Liver (tissue), 9 donors: ENCODE data around the gene CGB3. TPM values are rescaled to one million over a fixed set of nuclear protein-coding genes. Genes with fewer than 3 reads are reported as not detected.

Source experiments
- DNase-seq: peaks from one replicate; pipeline ENCODE4 v3.0.0-alpha.2; 2017; ENCODE audit warnings: low spot score
- H3K27ac ChIP-seq, 2 donors: one replicate each; pipeline ENCODE4 v1.7.0; 2013; ENCODE audit warnings: inconsistent platforms in 2 of 2, low read length in 2 of 2, control low read depth in 1 of 2, low read depth in 1 of 2, mild to moderate bottlenecking in 1 of 2
- H3K27me3 ChIP-seq, 4 donors: one replicate each; pipeline versions ENCODE4 v1.6.1 to v1.7.0; 2013; ENCODE audit warnings: low read length in 3 of 4, inconsistent platforms in 1 of 4, mild to moderate bottlenecking in 1 of 4, moderate library complexity in 1 of 4; ENCODE audit not compliant: control insufficient read depth in 4 of 4, insufficient read depth in 4 of 4
- H3K36me3 ChIP-seq, 4 donors: one replicate each; pipeline versions ENCODE4 v1.6.1 to v1.7.0; 2013; ENCODE audit warnings: low read length in 3 of 4, mild to moderate bottlenecking in 3 of 4, low read depth in 1 of 4, moderate library complexity in 1 of 4; ENCODE audit not compliant: control insufficient read depth in 4 of 4, insufficient read depth in 3 of 4
- H3K4me1 ChIP-seq, 4 donors: one replicate each; pipeline versions ENCODE4 v1.6.1 to v1.7.0; 2013; ENCODE audit warnings: low read length in 3 of 4, mild to moderate bottlenecking in 3 of 4, moderate library complexity in 1 of 4; ENCODE audit not compliant: control insufficient read depth in 4 of 4, insufficient read depth in 4 of 4
- H3K4me3 ChIP-seq, 3 donors: one replicate each; pipeline versions ENCODE4 v1.6.1 to v1.7.0; 2013; ENCODE audit warnings: low read length in 3 of 3, control low read depth in 1 of 3, low read depth in 1 of 3, mild to moderate bottlenecking in 1 of 3
- H3K9ac ChIP-seq, 2 donors: one replicate each; pipeline ENCODE4 v1.7.0; 2013; ENCODE audit warnings: low read length in 2 of 2, mild to moderate bottlenecking in 2 of 2, moderate library complexity in 2 of 2, control low read depth in 1 of 2, low read depth in 1 of 2
- H3K9me3 ChIP-seq, 4 donors: one replicate each; pipeline versions ENCODE4 v1.6.1 to v1.7.0; 2013; ENCODE audit warnings: low read length in 3 of 4; ENCODE audit not compliant: control insufficient read depth in 4 of 4
- EGR1 ChIP-seq, 2 donors: IDR thresholded peaks; 2 replicates each; pipeline ENCODE4 v1.6.1; 2016 to 2018; ENCODE audit warnings: antibody characterized with exemption in 2 of 2, low read depth in 2 of 2
- FOXA1 ChIP-seq: IDR thresholded peaks from 2 replicates; pipeline ENCODE4 v1.6.1; 2016; ENCODE audit warnings: antibody characterized with exemption
- FOXA2 ChIP-seq: IDR thresholded peaks from 2 replicates; pipeline ENCODE4 v1.6.1; 2016; ENCODE audit warnings: antibody characterized with exemption
- GABPA ChIP-seq, 2 donors: IDR thresholded peaks in 1 of 2; conservative IDR thresholded peaks in 1 of 2; 2 replicates each; pipeline ENCODE4 v1.6.1; 2016; ENCODE audit warnings: antibody characterized with exemption in 2 of 2, mild to moderate bottlenecking in 1 of 2, moderate library complexity in 1 of 2
- JUND ChIP-seq, 2 donors: IDR thresholded peaks; 2 replicates each; pipeline ENCODE4 v1.6.1; 2016; ENCODE audit warnings: antibody characterized with exemption in 2 of 2
- NR2F2 ChIP-seq: IDR thresholded peaks from 2 replicates; pipeline ENCODE4 v1.6.1; 2016; ENCODE audit warnings: antibody characterized with exemption
- RAD21 ChIP-seq, 2 donors: IDR thresholded peaks; 2 replicates each; pipeline ENCODE4 v1.6.1; 2016; ENCODE audit warnings: antibody characterized with exemption in 2 of 2, mild to moderate bottlenecking in 2 of 2
- RXRA ChIP-seq, 2 donors: IDR thresholded peaks; 2 replicates each; pipeline ENCODE4 v1.6.1; 2017 to 2018; ENCODE audit warnings: antibody characterized with exemption in 2 of 2, mild to moderate bottlenecking in 1 of 2
- SP1 ChIP-seq: IDR thresholded peaks from 2 replicates; pipeline ENCODE4 v1.6.1; 2018; ENCODE audit warnings: antibody characterized with exemption, mild to moderate bottlenecking
- TAF1 ChIP-seq: conservative IDR thresholded peaks from 2 replicates; pipeline ENCODE4 v1.6.1; 2016; ENCODE audit warnings: antibody characterized with exemption, mild to moderate bottlenecking
- YY1 ChIP-seq: IDR thresholded peaks from 2 replicates; pipeline ENCODE4 v1.6.1; 2016; ENCODE audit warnings: antibody characterized with exemption, mild to moderate bottlenecking
- WGBS: extraction: QIAGEN DNeasy Blood & Tissue Kit; methylation state at CpG from one replicate; pipeline ENCODE4 v1.1.7; 2013; 5-methylcytosine and 5-hydroxymethylcytosine counted together
- polyA plus RNA-seq, 2 donors: library from polyadenylated mRNA; stranded (reverse) in 1 of 2; unstranded in 1 of 2; fragments of 200-250 nt in 1 of 2; fragments of >200 nt in 1 of 2; fragmentation: Nextera tagmentation in 1 of 2; extraction: Ambion mirVana in 1 of 2; gene quantifications; one replicate each; pipeline versions ENCODE4 v1.2.1 to v1.2.3, GENCODE V29; 2013 to 2015
- total RNA-seq, 2 donors: library from RNA; depleted of rRNA; stranded (reverse); fragments of >200 nt; gene quantifications; one replicate each; pipeline ENCODE4 v1.2.3, GENCODE V29; 2014
- TF ChIP-seq, protein P1 (sequence below): fragments of 150-350 bp; IDR thresholded peaks from 2 replicates; pipeline ENCODE4 v1.5.1; 2017; ENCODE audit warnings: improper control_type of control experiment, low read depth, low read length; ENCODE audit not compliant: missing input control
- TF ChIP-seq, protein P2 (sequence below): IDR thresholded peaks from 2 replicates; pipeline ENCODE4 v1.6.1; 2016; ENCODE audit warnings: antibody characterized with exemption
- TF ChIP-seq, protein P3 (sequence below): IDR thresholded peaks from 2 replicates; pipeline ENCODE4 v1.6.1; 2016; ENCODE audit warnings: antibody characterized with exemption, mild to moderate bottlenecking
- TF ChIP-seq, protein P4 (sequence below): IDR thresholded peaks from 2 replicates; pipeline ENCODE4 v1.6.1; 2016; ENCODE audit warnings: antibody characterized with exemption
- donor health status: healthy.
- donor health status: healthy.
- donor health status: healthy.
- donor health status: healthy.
- donor health status: healthy.

CGB3 gene
- total and polyA plus RNA-seq, 4 donors = not detected

DNA sequence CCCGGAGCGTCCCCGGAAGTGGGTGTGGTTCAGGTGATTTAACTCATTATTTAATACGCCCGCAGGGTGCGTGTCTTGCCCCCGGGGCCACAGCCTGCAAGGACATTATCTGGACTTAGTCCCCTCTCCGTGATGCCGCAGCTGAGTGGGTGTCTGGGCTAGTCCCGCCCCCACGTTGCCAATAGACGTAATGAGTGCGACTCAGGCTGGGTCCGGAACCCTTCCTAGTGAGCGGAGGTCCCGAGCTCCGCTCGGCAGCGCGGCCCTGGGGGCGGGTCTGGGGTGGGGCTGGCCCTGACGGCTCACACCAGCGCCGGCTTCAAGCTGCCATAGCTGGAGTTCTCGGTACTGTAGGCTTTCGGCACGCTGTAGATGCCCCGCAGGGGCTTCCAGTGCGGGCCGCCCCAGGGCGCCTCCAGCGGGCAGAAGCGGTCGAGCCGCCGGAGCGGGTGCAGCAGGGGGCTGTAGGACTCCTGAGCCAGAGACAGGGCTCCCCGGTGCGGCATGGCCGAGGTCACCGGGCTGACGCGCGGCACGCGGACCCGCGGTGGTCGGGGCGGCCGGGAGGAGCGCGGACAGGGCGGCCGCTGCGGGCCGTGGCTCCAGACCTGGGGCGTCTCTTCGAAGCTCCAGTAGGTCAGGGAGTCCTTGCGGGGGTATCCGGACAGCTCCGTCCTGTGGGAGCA is 6.3 kb downstream of the CGB3 start:
- Histone ChIP-seq H3K27ac (no peak overlapping the region), H3K9ac (no peak overlapping the region), H3K4me1 (peaks cover 5 to 22% (median 16%) of the 10 kb centered on the region in 4 donors), H3K9me3 (no peaks in the 10 kb centered on the region), H3K36me3 (peaks cover 3 to 18% (median 5%) of the 10 kb centered on the region in 4 donors), H3K27me3 (no peaks in the 10 kb centered on the region), H3K4me3 (peak overlapping the region in 1 of 3 donors; percentile 50)
- TF ChIP-seq, protein P1, sequence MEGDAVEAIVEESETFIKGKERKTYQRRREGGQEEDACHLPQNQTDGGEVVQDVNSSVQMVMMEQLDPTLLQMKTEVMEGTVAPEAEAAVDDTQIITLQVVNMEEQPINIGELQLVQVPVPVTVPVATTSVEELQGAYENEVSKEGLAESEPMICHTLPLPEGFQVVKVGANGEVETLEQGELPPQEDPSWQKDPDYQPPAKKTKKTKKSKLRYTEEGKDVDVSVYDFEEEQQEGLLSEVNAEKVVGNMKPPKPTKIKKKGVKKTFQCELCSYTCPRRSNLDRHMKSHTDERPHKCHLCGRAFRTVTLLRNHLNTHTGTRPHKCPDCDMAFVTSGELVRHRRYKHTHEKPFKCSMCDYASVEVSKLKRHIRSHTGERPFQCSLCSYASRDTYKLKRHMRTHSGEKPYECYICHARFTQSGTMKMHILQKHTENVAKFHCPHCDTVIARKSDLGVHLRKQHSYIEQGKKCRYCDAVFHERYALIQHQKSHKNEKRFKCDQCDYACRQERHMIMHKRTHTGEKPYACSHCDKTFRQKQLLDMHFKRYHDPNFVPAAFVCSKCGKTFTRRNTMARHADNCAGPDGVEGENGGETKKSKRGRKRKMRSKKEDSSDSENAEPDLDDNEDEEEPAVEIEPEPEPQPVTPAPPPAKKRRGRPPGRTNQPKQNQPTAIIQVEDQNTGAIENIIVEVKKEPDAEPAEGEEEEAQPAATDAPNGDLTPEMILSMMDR = peak; percentile 23
- TF ChIP-seq, protein P2, sequence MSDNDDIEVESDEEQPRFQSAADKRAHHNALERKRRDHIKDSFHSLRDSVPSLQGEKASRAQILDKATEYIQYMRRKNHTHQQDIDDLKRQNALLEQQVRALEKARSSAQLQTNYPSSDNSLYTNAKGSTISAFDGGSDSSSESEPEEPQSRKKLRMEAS = no peak
- TF ChIP-seq, protein P3, sequence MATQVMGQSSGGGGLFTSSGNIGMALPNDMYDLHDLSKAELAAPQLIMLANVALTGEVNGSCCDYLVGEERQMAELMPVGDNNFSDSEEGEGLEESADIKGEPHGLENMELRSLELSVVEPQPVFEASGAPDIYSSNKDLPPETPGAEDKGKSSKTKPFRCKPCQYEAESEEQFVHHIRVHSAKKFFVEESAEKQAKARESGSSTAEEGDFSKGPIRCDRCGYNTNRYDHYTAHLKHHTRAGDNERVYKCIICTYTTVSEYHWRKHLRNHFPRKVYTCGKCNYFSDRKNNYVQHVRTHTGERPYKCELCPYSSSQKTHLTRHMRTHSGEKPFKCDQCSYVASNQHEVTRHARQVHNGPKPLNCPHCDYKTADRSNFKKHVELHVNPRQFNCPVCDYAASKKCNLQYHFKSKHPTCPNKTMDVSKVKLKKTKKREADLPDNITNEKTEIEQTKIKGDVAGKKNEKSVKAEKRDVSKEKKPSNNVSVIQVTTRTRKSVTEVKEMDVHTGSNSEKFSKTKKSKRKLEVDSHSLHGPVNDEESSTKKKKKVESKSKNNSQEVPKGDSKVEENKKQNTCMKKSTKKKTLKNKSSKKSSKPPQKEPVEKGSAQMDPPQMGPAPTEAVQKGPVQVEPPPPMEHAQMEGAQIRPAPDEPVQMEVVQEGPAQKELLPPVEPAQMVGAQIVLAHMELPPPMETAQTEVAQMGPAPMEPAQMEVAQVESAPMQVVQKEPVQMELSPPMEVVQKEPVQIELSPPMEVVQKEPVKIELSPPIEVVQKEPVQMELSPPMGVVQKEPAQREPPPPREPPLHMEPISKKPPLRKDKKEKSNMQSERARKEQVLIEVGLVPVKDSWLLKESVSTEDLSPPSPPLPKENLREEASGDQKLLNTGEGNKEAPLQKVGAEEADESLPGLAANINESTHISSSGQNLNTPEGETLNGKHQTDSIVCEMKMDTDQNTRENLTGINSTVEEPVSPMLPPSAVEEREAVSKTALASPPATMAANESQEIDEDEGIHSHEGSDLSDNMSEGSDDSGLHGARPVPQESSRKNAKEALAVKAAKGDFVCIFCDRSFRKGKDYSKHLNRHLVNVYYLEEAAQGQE = no peak
- TF ChIP-seq GABPA (IDR thresholded peaks at IDR 0.05 in 1 of 2, conservative IDR thresholded peaks at IDR 0.05 in 1 of 2) (no peak), RAD21 (IDR thresholded peaks at IDR 0.05) (peak in 1 of 2 donors; percentile 15), NR2F2 (no peak), FOXA1 (no peak), TAF1 (no peak), YY1 (no peak), SP1 (no peak), RXRA (IDR thresholded peaks at IDR 0.05) (no peak), JUND (IDR thresholded peaks at IDR 0.05) (no peak), FOXA2 (no peak), EGR1 (IDR thresholded peaks at IDR 0.05; ENCODE audit: low read depth in 2 of 2) (no peak)
- TF ChIP-seq, protein P4, sequence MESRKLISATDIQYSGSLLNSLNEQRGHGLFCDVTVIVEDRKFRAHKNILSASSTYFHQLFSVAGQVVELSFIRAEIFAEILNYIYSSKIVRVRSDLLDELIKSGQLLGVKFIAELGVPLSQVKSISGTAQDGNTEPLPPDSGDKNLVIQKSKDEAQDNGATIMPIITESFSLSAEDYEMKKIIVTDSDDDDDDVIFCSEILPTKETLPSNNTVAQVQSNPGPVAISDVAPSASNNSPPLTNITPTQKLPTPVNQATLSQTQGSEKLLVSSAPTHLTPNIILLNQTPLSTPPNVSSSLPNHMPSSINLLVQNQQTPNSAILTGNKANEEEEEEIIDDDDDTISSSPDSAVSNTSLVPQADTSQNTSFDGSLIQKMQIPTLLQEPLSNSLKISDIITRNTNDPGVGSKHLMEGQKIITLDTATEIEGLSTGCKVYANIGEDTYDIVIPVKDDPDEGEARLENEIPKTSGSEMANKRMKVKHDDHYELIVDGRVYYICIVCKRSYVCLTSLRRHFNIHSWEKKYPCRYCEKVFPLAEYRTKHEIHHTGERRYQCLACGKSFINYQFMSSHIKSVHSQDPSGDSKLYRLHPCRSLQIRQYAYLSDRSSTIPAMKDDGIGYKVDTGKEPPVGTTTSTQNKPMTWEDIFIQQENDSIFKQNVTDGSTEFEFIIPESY = no peak
- 2% methylated on average over 62 of the region's 62 CpGs for WGBS
- peak; percentile 42 for DNase-seq
